ENCODE data around the gene DOCK4. TPM values are rescaled to one million over a fixed set of nuclear protein-coding genes. Genes with fewer than 3 reads are reported as not detected.

Gene DOCK4
- total RNA-seq, 1 experiment from 2014 or later = 4.9 TPM

DNA sequence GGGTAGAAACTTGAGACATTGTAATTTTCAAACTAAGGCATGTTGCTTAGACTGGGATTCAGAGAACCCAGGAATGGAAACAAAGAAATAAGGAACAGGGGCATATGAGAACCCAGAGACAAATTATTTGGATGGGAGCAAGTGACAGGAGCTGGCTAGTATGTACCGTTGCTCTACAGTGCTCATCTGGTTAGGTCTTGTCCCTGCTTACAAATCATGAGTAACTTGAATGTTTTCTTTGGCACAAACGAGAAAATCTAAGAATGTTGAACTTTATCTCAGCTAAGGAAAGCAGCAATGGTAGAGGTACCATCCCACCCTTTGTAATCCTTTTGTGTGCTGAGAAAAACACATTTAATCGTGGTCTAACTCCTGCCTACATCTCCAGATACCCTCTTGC is 527.9 kb downstream of the DOCK4 start:
- Histone ChIP-seq H3K23ac (ENCODE audit: insufficient read length, low read depth, low read length) (no peak overlapping the region), H3K4ac (ENCODE audit: low read depth, low read length) (no peak overlapping the region), H3K27me3 (ENCODE audit: insufficient read depth, low read length) (no peaks in the 10 kb centered on the region), H3K18ac (ENCODE audit: insufficient read length, low read depth, low read length) (no peak overlapping the region), H3K9me3 (ENCODE audit: control insufficient read depth, low read depth, low read length) (no peaks in the 10 kb centered on the region), H2BK5ac (ENCODE audit: insufficient read length, low read length) (no peak overlapping the region), H2BK20ac (ENCODE audit: low read depth, low read length, poor library complexity, severe bottlenecking) (no peak overlapping the region), H3K9ac (ENCODE audit: extremely low read depth, insufficient read length, low read length) (no peak overlapping the region), H3K14ac (ENCODE audit: insufficient read depth, low read length) (no peak overlapping the region), H2AK5ac (ENCODE audit: insufficient read length, low read length) (no peak overlapping the region), H3K79me2 (ENCODE audit: insufficient read depth, low read length) (no peaks in the 10 kb centered on the region), H4K8ac (replicated peaks; ENCODE audit: insufficient read length, low read depth, low read length) (no peak overlapping the region), H4K5ac (ENCODE audit: insufficient read length, low read depth, low read length) (no peak overlapping the region), H4K91ac (ENCODE audit: insufficient read length, low read depth, low read length) (no peak overlapping the region), H2BK120ac (ENCODE audit: low read depth, low read length, poor library complexity, severe bottlenecking) (no peak overlapping the region), H2BK12ac (ENCODE audit: insufficient read length, low read depth, low read length) (no peak overlapping the region), H3K56ac (ENCODE audit: insufficient read length, low read depth, low read length) (no peak overlapping the region), H3K79me1 (ENCODE audit: insufficient read depth, low read depth, low read length, poor library complexity, severe bottlenecking) (no peaks in the 10 kb centered on the region), H3K4me1 (ENCODE audit: insufficient read depth, low read length) (no peaks in the 10 kb centered on the region), H2AFZ (ENCODE audit: low read length) (no peak overlapping the region), H3K27ac (ENCODE audit: insufficient read length, low read depth, low read length) (no peak overlapping the region), H3K23me2 (ENCODE audit: insufficient read length, low read depth, low read length, poor library complexity, severe bottlenecking) (no peaks in the 10 kb centered on the region), H3K4me2 (ENCODE audit: insufficient read depth, insufficient read length, low read length) (no peak overlapping the region), H2BK15ac (ENCODE audit: low read depth, low read length) (no peak overlapping the region), H3T11ph (ENCODE audit: low read length) (no peak overlapping the region), H4K20me1 (ENCODE audit: control insufficient read depth, insufficient read depth, insufficient read length) (no peaks in the 10 kb centered on the region)
- WGBS (ENCODE audit: extremely low coverage, insufficient read length, low lambda C conversion rate) = no CpG with 5 or more reads among the region's 3 CpGs
- TF ChIP-seq, protein P1, sequence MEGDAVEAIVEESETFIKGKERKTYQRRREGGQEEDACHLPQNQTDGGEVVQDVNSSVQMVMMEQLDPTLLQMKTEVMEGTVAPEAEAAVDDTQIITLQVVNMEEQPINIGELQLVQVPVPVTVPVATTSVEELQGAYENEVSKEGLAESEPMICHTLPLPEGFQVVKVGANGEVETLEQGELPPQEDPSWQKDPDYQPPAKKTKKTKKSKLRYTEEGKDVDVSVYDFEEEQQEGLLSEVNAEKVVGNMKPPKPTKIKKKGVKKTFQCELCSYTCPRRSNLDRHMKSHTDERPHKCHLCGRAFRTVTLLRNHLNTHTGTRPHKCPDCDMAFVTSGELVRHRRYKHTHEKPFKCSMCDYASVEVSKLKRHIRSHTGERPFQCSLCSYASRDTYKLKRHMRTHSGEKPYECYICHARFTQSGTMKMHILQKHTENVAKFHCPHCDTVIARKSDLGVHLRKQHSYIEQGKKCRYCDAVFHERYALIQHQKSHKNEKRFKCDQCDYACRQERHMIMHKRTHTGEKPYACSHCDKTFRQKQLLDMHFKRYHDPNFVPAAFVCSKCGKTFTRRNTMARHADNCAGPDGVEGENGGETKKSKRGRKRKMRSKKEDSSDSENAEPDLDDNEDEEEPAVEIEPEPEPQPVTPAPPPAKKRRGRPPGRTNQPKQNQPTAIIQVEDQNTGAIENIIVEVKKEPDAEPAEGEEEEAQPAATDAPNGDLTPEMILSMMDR (conservative IDR thresholded peaks at IDR 0.05) = no peak
- no peaks in the 10 kb centered on the region; the same call in 1 of the 2 replicates for H3K27me3 Mint-ChIP-seq (ENCODE audit: low read depth)
- no peak overlapping the region for H3K4me3 Mint-ChIP-seq
- H3K9me3 Mint-ChIP-seq = no peaks in the 10 kb centered on the region
- no peaks in the 10 kb centered on the region; a peak in 1 of 7 replicates for H3K36me3 Mint-ChIP-seq (ENCODE audit: insufficient read depth in 1 of 3, low read depth in 3 of 3)
- no peak for DNase-seq
- no peak overlapping the region for H3K27ac Mint-ChIP-seq
- H3K4me1 Mint-ChIP-seq = peaks cover 0 to 7% of the 10 kb centered on the region in 2 experiments; a peak in 2 of 4 replicates
